K562 (cell line): ENCODE results near the gene ANK2. TPM values are rescaled to one million over a fixed set of nuclear protein-coding genes. Genes with fewer than 3 reads are reported as not detected.

Source experiments
- ATAC-seq: fragments of 200-7000 bp; cut with Tn5 transposase; 3 replicates; pipeline ENCODE4 v1.9.1; 2020; ENCODE audit warnings: moderate library complexity
- BruUV-seq: library from RNA; stranded (reverse); fragments of 400-500 nt; replicated peaks from 2 replicates; lab custom pipeline; 2021; lab: Mats Ljungman, UMichigan
- CTCF ChIA-PET: fragments of 300-600 bp; formaldehyde crosslinking; extraction: SDS; loops from one replicate; lab custom pipeline; 2021; ENCODE audit warnings: low intra/inter-chr PET ratio; lab: Yijun Ruan, JAX
- POLR2A ChIA-PET: fragments of 300-600, 350-650 bp; sonication (Branson Sonifier 250); formaldehyde crosslinking; extraction: SDS; loops from one replicate; lab custom pipeline; 2021; ENCODE audit warnings: antibody characterized with exemption, inconsistent platforms; lab: Yijun Ruan, JAX
- DNase-seq, 4 experiments: peaks; one replicate each; pipeline versions ENCODE4 v3.0.0 to v3.0.0-alpha.2; 2011 to 2018; ENCODE audit warnings: low spot score in 3 of 4, mixed read lengths in 3 of 4; ENCODE audit errors: extremely low read depth in 1 of 4
- FAIRE-seq: peaks from 2 replicates; lab custom pipeline; 2011; peaks lifted over from hg19 to GRCh38; lab: Jason Lieb, UNC
- H2AFZ ChIP-seq: 2 replicates; pipeline ENCODE4 v1.6.0; 2011; ENCODE audit warnings: low read depth, low read length, control low read depth, inconsistent platforms
- H3K27ac ChIP-seq: fragments of 200-600 bp; 3 replicates; pipeline ENCODE4 v1.8.0; 2011; ENCODE audit warnings: low read depth, mild to moderate bottlenecking, control low read depth, inconsistent platforms, low read length, moderate library complexity, mixed read lengths; ENCODE audit errors: extremely low read depth
- H3K27me3 ChIP-seq, 2 experiments: fragments of 300-600 bp in 1 of 2; 2 replicates in 1 of 2; 3 replicates in 1 of 2; pipeline versions ENCODE4 v1.6.0 to v1.8.0; 2011; ENCODE audit warnings: inconsistent platforms in 2 of 2, low read length in 2 of 2, mild to moderate bottlenecking in 1 of 2, mixed read lengths in 1 of 2, moderate library complexity in 1 of 2; ENCODE audit not compliant: control insufficient read depth in 2 of 2, insufficient read depth in 2 of 2
- H3K36me3 ChIP-seq: fragments of 300-600 bp; 3 replicates; pipeline ENCODE4 v1.8.0; 2011; ENCODE audit warnings: mild to moderate bottlenecking, low read length, inconsistent platforms; ENCODE audit not compliant: control insufficient read depth, insufficient read depth
- H3K4me1 ChIP-seq, 2 experiments: fragments of 200-600 bp in 1 of 2; replicated peaks in 1 of 2; 2 replicates in 1 of 2; 3 replicates in 1 of 2; pipeline versions ENCODE4 v1.5.1 to v1.8.0; 2011; ENCODE audit warnings: inconsistent platforms in 2 of 2, low read length in 2 of 2, mild to moderate bottlenecking in 1 of 2, mixed read lengths in 1 of 2, moderate library complexity in 1 of 2; ENCODE audit not compliant: control insufficient read depth in 2 of 2, insufficient read depth in 2 of 2
- H3K4me2 ChIP-seq: 2 replicates; pipeline ENCODE4 v1.6.1; 2011; ENCODE audit warnings: low read length, control low read depth, inconsistent platforms, mixed read lengths; ENCODE audit not compliant: insufficient read depth
- H3K4me3 ChIP-seq: fragments of 200-600 bp; sonication (generic), shearing (Covaris generic); 2 replicates; pipeline ENCODE4 v1.5.1; 2016; ENCODE audit warnings: control low read depth, inconsistent platforms
- H3K79me2 ChIP-seq: fragments of 200-600 bp; 3 replicates; pipeline ENCODE4 v1.8.0; 2011; ENCODE audit warnings: low read length, inconsistent platforms; ENCODE audit not compliant: control insufficient read depth, insufficient read depth
- H3K9ac ChIP-seq, 2 experiments: 2 replicates each; pipeline versions ENCODE4 v1.6.0 to v1.6.1; 2011; ENCODE audit warnings: low read depth in 2 of 2, low read length in 2 of 2, control low read depth in 1 of 2, inconsistent platforms in 1 of 2, mild to moderate bottlenecking in 1 of 2, mixed read lengths in 1 of 2; ENCODE audit not compliant: insufficient read depth in 1 of 2
- H3K9me1 ChIP-seq: one replicate; pipeline ENCODE4 v1.6.0; 2011; ENCODE audit warnings: inconsistent platforms, mild to moderate bottlenecking, low read length, moderate library complexity; ENCODE audit not compliant: control insufficient read depth, insufficient read depth
- H3K9me3 ChIP-seq: replicated peaks from 2 replicates; pipeline ENCODE4 v1.5.1; 2011; ENCODE audit warnings: low read depth, low read length, inconsistent platforms; ENCODE audit not compliant: control insufficient read depth, insufficient read depth
- H4K20me1 ChIP-seq: replicated peaks from 2 replicates; pipeline ENCODE4 v1.6.1; 2011; ENCODE audit warnings: low read length, inconsistent platforms, mixed read lengths; ENCODE audit not compliant: control insufficient read depth, insufficient read depth
- CHD4 ChIP-seq: fragments of 200-600 bp; sonication (generic); IDR thresholded peaks from 3 replicates; pipeline ENCODE4 v1.6.1; 2012; ENCODE audit warnings: low read depth, mild to moderate bottlenecking, mixed read lengths, low read length, inconsistent platforms; ENCODE audit not compliant: insufficient read depth, insufficient replicate concordance, poor library complexity, severe bottlenecking
- CREBBP ChIP-seq: IDR thresholded peaks from one replicate; pipeline ENCODE4 v1.6.1; 2012; ENCODE audit warnings: low read depth, mild to moderate bottlenecking, control low read depth, inconsistent platforms, low read length
- IFI16 ChIP-seq: fragments of 250-450 bp; sonication (Bioruptor Pico); IDR thresholded peaks from 2 replicates; pipeline ENCODE4 v2.1.2; 2022; ENCODE audit warnings: mild to moderate bottlenecking, inconsistent platforms
- JUN ChIP-seq, 2 experiments: sonication (generic) in 1 of 2; formaldehyde crosslinking in 1 of 2; IDR thresholded peaks; 2 replicates each; pipeline versions ENCODE4 v1.6.1 to v1.8.0; 2012 to 2022; ENCODE audit warnings: borderline replicate concordance in 2 of 2, mild to moderate bottlenecking in 2 of 2, improper control_type of control experiment in 1 of 2, low read depth in 1 of 2, low read length in 1 of 2, missing genetic modification reagents in 1 of 2
- NFRKB ChIP-seq: fragments of 450-650 bp; IDR thresholded peaks from 2 replicates; pipeline ENCODE4 v1.6.1; 2016; ENCODE audit warnings: low read depth
- NR4A1 ChIP-seq, 2 experiments: fragments of 250-450 bp in 1 of 2; fragments of 450-650 bp in 1 of 2; sonication (Bioruptor Pico) in 1 of 2; IDR thresholded peaks; 2 replicates each; pipeline versions ENCODE4 v1.4.0 to v1.6.1; 2016 to 2020; ENCODE audit warnings: mild to moderate bottlenecking in 2 of 2, missing compliant biosample characterization in 1 of 2, missing genetic modification characterization in 1 of 2, moderate library complexity in 1 of 2
- RAD21 ChIP-seq, 2 experiments: fragments of 250-450 bp in 1 of 2; fragments of 450-650 bp in 1 of 2; sonication (Bioruptor Pico) in 1 of 2; formaldehyde crosslinking in 1 of 2; IDR thresholded peaks in 1 of 2; conservative IDR thresholded peaks in 1 of 2; 2 replicates each; pipeline versions ENCODE4 v1.4.0 to v1.8.0; 2020 to 2022; ENCODE audit warnings: mild to moderate bottlenecking in 2 of 2, moderate library complexity in 1 of 2
- STAT5B ChIP-seq: fragments of 250-450 bp; sonication (Bioruptor Pico); IDR thresholded peaks from 2 replicates; pipeline ENCODE4 v1.8.0; 2021; ENCODE audit warnings: mild to moderate bottlenecking, inconsistent platforms
- ZNF165 ChIP-seq: fragments of 250-450 bp; sonication (Bioruptor Pico); IDR thresholded peaks from 2 replicates; pipeline ENCODE4 v1.4.0; 2020; ENCODE audit warnings: borderline replicate concordance
- ZNF561 ChIP-seq: fragments of 450-650 bp; formaldehyde crosslinking; conservative IDR thresholded peaks from 2 replicates; pipeline ENCODE4 v1.4.0; 2020; ENCODE audit warnings: mild to moderate bottlenecking, moderate library complexity
- ZNF696 ChIP-seq: fragments of 250-450 bp; sonication (Bioruptor Pico); conservative IDR thresholded peaks from 2 replicates; pipeline ENCODE4 v1.4.0; 2020; ENCODE audit warnings: mild to moderate bottlenecking, moderate library complexity
- ZNF699 ChIP-seq: fragments of 250-450 bp; sonication (Bioruptor Pico); IDR thresholded peaks from 2 replicates; pipeline ENCODE4 v1.8.0; 2021; ENCODE audit warnings: mild to moderate bottlenecking, moderate library complexity; ENCODE audit not compliant: insufficient replicate concordance
- WGBS: fragments of 100-300 bp; shearing (Covaris generic); methylation state at CpG from one replicate; pipeline ENCODE4 v1.1.6; 2016; ENCODE audit warnings: low coverage, mixed read lengths; ENCODE audit not compliant: insufficient coverage; ENCODE audit errors: missing lambda C conversion rate; 5-methylcytosine and 5-hydroxymethylcytosine counted together
- in situ Hi-C: fragments of 300-500 bp; cut with MboI; formaldehyde crosslinking; loops from 4 replicates; pipeline ENCODE4 v1.15.0; 2018; ENCODE audit warnings: inconsistent platforms, mixed read lengths
- intact Hi-C: fragments of 100-400 bp; cut with micrococcal nuclease; formaldehyde crosslinking; loops from 2 replicates; pipeline ENCODE4 v1.14.2; 2022
- polyA plus RNA-seq, 8 experiments: library from polyadenylated mRNA; depleted of rRNA in 4 of 8; stranded (reverse) in 5 of 8; unstranded in 3 of 8; fragments of >200 nt; fragmentation: Nextera tagmentation in 2 of 8; fragmentation: Illumina TruSeq in 1 of 8; extraction: Ambion mirVana in 2 of 8; extraction: Trizol in 1 of 8; gene quantifications; 2 replicates each; pipeline versions ENCODE4 v1.2.1 to v1.2.3, GENCODE V29; 2011 to 2014; ENCODE audit warnings: inconsistent platforms in 1 of 8, missing spikeins in 1 of 8
- total RNA-seq, 7 experiments: library from RNA; depleted of rRNA in 6 of 7; stranded (reverse); fragments of >200 nt in 6 of 7; fragmentation: Illumina TruSeq in 2 of 7; extraction: Trizol in 2 of 7; gene quantifications; 2 replicates each; pipeline versions ENCODE4 v1.2.1 to v1.2.3, GENCODE V29; 2011 to 2021; ENCODE audit warnings: low replicate concordance in 1 of 7
- TF ChIP-seq, protein P1 (sequence below): fragments of 250-450 bp; sonication (Bioruptor Pico); IDR thresholded peaks from 2 replicates; pipeline ENCODE4 v1.5.0; 2021; ENCODE audit warnings: mild to moderate bottlenecking, borderline replicate concordance
- TF ChIP-seq, protein P2 (sequence below): fragments of 450-650 bp; IDR thresholded peaks from 2 replicates; pipeline ENCODE4 v1.6.1; 2016
- TF ChIP-seq, protein P3 (sequence below): fragments of 250-450 bp; sonication (Bioruptor Pico); IDR thresholded peaks from 2 replicates; pipeline ENCODE4 v1.5.1; 2021; ENCODE audit warnings: mild to moderate bottlenecking
- TF ChIP-seq, protein P4 (sequence below): fragments of 450-650 bp; conservative IDR thresholded peaks from 2 replicates; pipeline ENCODE4 v1.6.1; 2016; ENCODE audit warnings: missing genetic modification characterization, low read depth, mild to moderate bottlenecking, missing compliant biosample characterization, moderate library complexity

Gene ANK2
- total and polyA plus RNA-seq, 9 of the 15 experiments (the other 6 are each of a cell fraction or from before 2014, with no cell fraction given) = 0.07 to 0.24 TPM; not detected in 7

DNA sequence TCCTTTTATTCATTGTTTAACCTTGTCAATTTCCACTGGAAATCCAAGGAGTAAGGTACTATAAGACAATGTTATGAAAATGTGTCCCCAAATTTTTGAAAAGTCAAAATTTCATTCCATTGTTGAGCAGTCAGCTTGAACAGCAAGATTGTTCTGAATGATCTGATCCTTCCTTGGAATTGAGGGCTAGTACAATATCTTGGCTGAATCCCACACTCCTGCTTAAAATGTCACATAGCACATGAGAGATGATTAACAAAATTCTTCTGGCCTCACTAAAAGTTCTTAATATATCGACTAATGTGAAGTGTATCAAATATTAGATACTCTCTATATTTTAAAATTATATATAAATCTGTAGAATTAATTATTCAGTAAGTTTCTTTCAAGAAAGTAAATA, 104.8 kb downstream of the ANK2 start:
- Histone ChIP-seq H3K9me1 (no peaks in the 10 kb centered on the region), H3K79me2 (no peaks in the 10 kb centered on the region), H3K4me1 (no peaks in the 10 kb centered on the region), H3K4me3 (no peak overlapping the region), H3K9ac (no peak overlapping the region), H3K4me2 (no peak overlapping the region), H3K27me3 (no peaks in the 10 kb centered on the region), H3K27ac (no peak overlapping the region), H2AFZ (no peak overlapping the region), H4K20me1 (no peaks in the 10 kb centered on the region), H3K9me3 (no peaks in the 10 kb centered on the region), H3K36me3 (no peaks in the 10 kb centered on the region)
- WGBS = 0% methylated on average over 1 of the region's 1 CpG
- POLR2A ChIA-PET = no interaction called here
- DNase-seq (no peak), ATAC-seq (no peak), FAIRE-seq (no peak)
- in situ Hi-C loops = no loop called here
- intact Hi-C loops = no loop called here
- no TSS peak for BruUV-seq
- CTCF ChIA-PET = no interaction called here
- TF ChIP-seq STAT5B (no peak), NFRKB (no peak), ZNF699 (CRISPR knock-in tag) (no peak), CREBBP (no peak), NR4A1 (CRISPR knock-in tag; IDR thresholded peaks at IDR 0.05) (no peak), NR4A1 (tag; IDR thresholded peaks at IDR 0.05) (no peak), ZNF165 (CRISPR knock-in tag) (no peak), ZNF696 (CRISPR knock-in tag) (no peak), CHD4 (no peak), IFI16 (no peak), RAD21 (CRISPR knock-in tag; conservative IDR thresholded peaks at IDR 0.05 in 1 of 2, IDR thresholded peaks at IDR 0.05 in 1 of 2) (no peak), JUN (IDR thresholded peaks at IDR 0.05; ENCODE audit: borderline replicate concordance, low read depth, low read length) (no peak), JUN (CRISPR knock-in tag; IDR thresholded peaks at IDR 0.05; ENCODE audit: borderline replicate concordance) (no peak), ZNF561 (no peak)
- TF ChIP-seq, protein P1, sequence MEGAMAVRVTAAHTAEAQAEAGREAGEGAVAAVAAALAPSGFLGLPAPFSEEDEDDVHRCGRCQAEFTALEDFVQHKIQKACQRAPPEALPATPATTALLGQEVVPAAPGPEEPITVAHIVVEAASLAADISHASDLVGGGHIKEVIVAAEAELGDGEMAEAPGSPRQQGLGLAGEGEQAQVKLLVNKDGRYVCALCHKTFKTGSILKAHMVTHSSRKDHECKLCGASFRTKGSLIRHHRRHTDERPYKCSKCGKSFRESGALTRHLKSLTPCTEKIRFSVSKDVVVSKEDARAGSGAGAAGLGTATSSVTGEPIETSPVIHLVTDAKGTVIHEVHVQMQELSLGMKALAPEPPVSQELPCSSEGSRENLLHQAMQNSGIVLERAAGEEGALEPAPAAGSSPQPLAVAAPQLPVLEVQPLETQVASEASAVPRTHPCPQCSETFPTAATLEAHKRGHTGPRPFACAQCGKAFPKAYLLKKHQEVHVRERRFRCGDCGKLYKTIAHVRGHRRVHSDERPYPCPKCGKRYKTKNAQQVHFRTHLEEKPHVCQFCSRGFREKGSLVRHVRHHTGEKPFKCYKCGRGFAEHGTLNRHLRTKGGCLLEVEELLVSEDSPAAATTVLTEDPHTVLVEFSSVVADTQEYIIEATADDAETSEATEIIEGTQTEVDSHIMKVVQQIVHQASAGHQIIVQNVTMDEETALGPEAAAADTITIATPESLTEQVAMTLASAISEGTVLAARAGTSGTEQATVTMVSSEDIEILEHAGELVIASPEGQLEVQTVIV (CRISPR knock-in tag) = no peak
- TF ChIP-seq, protein P2, sequence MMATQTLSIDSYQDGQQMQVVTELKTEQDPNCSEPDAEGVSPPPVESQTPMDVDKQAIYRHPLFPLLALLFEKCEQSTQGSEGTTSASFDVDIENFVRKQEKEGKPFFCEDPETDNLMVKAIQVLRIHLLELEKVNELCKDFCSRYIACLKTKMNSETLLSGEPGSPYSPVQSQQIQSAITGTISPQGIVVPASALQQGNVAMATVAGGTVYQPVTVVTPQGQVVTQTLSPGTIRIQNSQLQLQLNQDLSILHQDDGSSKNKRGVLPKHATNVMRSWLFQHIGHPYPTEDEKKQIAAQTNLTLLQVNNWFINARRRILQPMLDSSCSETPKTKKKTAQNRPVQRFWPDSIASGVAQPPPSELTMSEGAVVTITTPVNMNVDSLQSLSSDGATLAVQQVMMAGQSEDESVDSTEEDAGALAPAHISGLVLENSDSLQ = no peak
- TF ChIP-seq, protein P3, sequence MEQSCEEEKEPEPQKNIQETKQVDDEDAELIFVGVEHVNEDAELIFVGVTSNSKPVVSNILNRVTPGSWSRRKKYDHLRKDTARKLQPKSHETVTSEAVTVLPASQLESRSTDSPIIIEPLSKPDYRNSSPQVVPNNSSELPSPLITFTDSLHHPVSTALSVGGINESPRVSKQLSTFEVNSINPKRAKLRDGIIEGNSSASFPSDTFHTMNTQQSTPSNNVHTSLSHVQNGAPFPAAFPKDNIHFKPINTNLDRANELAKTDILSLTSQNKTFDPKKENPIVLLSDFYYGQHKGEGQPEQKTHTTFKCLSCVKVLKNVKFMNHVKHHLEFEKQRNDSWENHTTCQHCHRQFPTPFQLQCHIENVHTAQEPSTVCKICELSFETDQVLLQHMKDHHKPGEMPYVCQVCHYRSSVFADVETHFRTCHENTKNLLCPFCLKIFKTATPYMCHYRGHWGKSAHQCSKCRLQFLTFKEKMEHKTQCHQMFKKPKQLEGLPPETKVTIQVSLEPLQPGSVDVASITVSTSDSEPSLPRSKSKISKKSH = no peak
- TF ChIP-seq, protein P4, sequence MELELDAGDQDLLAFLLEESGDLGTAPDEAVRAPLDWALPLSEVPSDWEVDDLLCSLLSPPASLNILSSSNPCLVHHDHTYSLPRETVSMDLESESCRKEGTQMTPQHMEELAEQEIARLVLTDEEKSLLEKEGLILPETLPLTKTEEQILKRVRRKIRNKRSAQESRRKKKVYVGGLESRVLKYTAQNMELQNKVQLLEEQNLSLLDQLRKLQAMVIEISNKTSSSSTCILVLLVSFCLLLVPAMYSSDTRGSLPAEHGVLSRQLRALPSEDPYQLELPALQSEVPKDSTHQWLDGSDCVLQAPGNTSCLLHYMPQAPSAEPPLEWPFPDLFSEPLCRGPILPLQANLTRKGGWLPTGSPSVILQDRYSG (tag) = no peak
